K562 (cell line): ENCODE data around the gene IZUMO4. TPM values are rescaled to one million over a fixed set of nuclear protein-coding genes. Genes with fewer than 3 reads are reported as not detected.
"Not testable (repeated sequence)": the region's sequence is repeated elsewhere in the genome, so short reads cannot be mapped to it uniquely, and the experiment has no call there.

Source experiments
- ARNT ChIP-seq, 2 experiments: fragments of 450-650 bp; IDR thresholded peaks; 2 replicates each; pipeline ENCODE4 v1.6.1; 2016; ENCODE audit warnings: mild to moderate bottlenecking in 1 of 2
- CBFA2T2 ChIP-seq: fragments of 450-650 bp; conservative IDR thresholded peaks from 2 replicates; pipeline ENCODE4 v1.6.1; 2017; ENCODE audit warnings: mild to moderate bottlenecking
- CEBPB ChIP-seq: fragments of 450-650 bp; IDR thresholded peaks from 2 replicates; pipeline ENCODE4 v1.6.1; 2016; ENCODE audit warnings: missing genetic modification characterization, missing compliant biosample characterization
- ETV5 ChIP-seq: sonication (generic); formaldehyde crosslinking; IDR thresholded peaks from 2 replicates; pipeline ENCODE4 v1.4.0; 2020; ENCODE audit warnings: low read depth, mild to moderate bottlenecking, missing genetic modification reagents
- GATAD2A ChIP-seq: fragments of 450-650 bp; IDR thresholded peaks from 2 replicates; pipeline ENCODE4 v1.6.1; 2017
- JUND ChIP-seq, 2 experiments: IDR thresholded peaks; 2 replicates in 1 of 2; 3 replicates in 1 of 2; pipeline ENCODE4 v1.6.1; 2011; ENCODE audit warnings: borderline replicate concordance in 2 of 2, low read depth in 2 of 2, low read length in 2 of 2, improper control_type of control experiment in 1 of 2, missing biosample characterization in 1 of 2, missing genetic modification characterization in 1 of 2, missing genetic modification reagents in 1 of 2
- LEF1 ChIP-seq: fragments of 450-650 bp; IDR thresholded peaks from 2 replicates; pipeline ENCODE4 v1.6.1; 2016; ENCODE audit warnings: mild to moderate bottlenecking
- NFIC ChIP-seq: fragments of 450-650 bp; IDR thresholded peaks from 2 replicates; pipeline ENCODE4 v1.6.1; 2017; ENCODE audit warnings: mild to moderate bottlenecking, inconsistent platforms
- NONO ChIP-seq, 2 experiments: fragments of 200-400 bp in 1 of 2; fragments of 450-650 bp in 1 of 2; formaldehyde crosslinking in 1 of 2; IDR thresholded peaks; 2 replicates each; pipeline ENCODE4 v1.6.1; 2017; ENCODE audit warnings: low read depth in 2 of 2, mild to moderate bottlenecking in 2 of 2, moderate library complexity in 2 of 2, low read length in 1 of 2
- polyA plus RNA-seq, 8 experiments: library from polyadenylated mRNA; depleted of rRNA in 4 of 8; stranded (reverse) in 5 of 8; unstranded in 3 of 8; fragments of >200 nt; fragmentation: Nextera tagmentation in 2 of 8; fragmentation: Illumina TruSeq in 1 of 8; extraction: Ambion mirVana in 2 of 8; extraction: Trizol in 1 of 8; gene quantifications; 2 replicates each; pipeline versions ENCODE4 v1.2.1 to v1.2.3, GENCODE V29; 2011 to 2014; ENCODE audit warnings: inconsistent platforms in 1 of 8, missing spikeins in 1 of 8
- total RNA-seq, 7 experiments: library from RNA; depleted of rRNA in 6 of 7; stranded (reverse); fragments of >200 nt in 6 of 7; fragmentation: Illumina TruSeq in 2 of 7; extraction: Trizol in 2 of 7; gene quantifications; 2 replicates each; pipeline versions ENCODE4 v1.2.1 to v1.2.3, GENCODE V29; 2011 to 2021; ENCODE audit warnings: low replicate concordance in 1 of 7
- TF ChIP-seq, protein P1 (sequence below): fragments of 200-800 bp; sonication (Bioruptor generic); IDR thresholded peaks from 2 replicates; pipeline ENCODE4 v1.6.1; 2017; ENCODE audit warnings: missing genetic modification characterization, missing compliant biosample characterization
- TF ChIP-seq, protein P2 (sequence below), 2 experiments: fragments of 450-650 bp; IDR thresholded peaks; 2 replicates each; pipeline ENCODE4 v1.6.1; 2016; ENCODE audit warnings: mild to moderate bottlenecking in 2 of 2, borderline replicate concordance in 1 of 2, low read depth in 1 of 2, moderate library complexity in 1 of 2
- TF ChIP-seq, protein P3 (sequence below), 2 experiments: fragments of 250-450 bp in 1 of 2; fragments of 450-650 bp in 1 of 2; sonication (Bioruptor Pico) in 1 of 2; IDR thresholded peaks; 2 replicates each; pipeline versions ENCODE4 v1.6.1 to v1.8.0; 2016 to 2021; ENCODE audit warnings: mild to moderate bottlenecking in 2 of 2, moderate library complexity in 2 of 2, missing compliant biosample characterization in 1 of 2, missing genetic modification characterization in 1 of 2
- TF ChIP-seq, protein P4 (sequence below): fragments of 450-650 bp; IDR thresholded peaks from 2 replicates; pipeline ENCODE4 v1.6.1; 2016

IZUMO4 gene
- total and polyA plus RNA-seq, 9 of the 15 experiments (the other 6 are each of a cell fraction or from before 2014, with no cell fraction given): 0.07 to 3.9 (median 1.2) TPM

DNA sequence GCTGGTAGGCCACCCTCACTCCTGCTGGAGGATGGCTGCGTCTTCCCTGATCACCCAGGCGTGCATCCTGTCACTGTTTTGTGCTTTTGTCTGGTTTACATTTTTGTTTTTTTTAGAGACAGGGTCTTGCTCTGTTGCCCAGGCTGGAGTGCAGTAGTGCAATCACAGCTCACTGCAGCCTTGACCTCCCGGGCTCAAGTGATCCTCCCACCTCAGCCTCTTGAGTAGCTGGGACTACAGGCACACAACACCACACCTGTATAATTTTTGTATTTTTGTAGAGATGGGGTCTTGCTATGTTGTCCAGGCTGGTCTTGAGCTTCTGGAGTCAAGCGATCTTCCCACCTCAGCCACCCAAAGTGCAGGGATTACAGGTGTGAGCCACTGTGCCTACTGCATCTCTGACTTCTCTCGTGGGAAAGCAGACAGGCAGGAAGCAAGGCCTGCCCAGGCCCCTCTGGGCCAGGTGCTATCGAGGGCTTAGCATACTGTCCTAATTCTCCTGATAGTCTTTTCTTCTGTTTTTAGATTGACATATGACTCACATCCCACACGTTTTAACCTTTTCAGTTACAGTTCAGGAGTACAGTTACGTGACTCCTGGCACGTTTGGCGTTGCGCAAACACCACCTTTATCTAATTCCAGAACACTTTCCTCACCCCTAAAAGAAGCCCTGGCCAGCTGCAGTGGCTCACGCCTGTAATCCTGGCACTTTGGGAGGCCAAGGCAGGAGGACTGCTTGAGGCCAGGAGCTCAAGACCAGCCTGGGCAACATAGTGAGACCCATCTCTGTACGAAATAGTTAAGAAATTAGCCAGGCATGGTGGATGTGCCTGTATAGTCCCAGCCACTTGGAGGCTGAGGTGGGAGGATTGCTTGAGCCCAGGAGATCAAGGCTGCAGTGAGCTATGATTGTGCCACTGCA is 9.8 kb upstream of the IZUMO4 start (continued):
- TF ChIP-seq, protein P1, sequence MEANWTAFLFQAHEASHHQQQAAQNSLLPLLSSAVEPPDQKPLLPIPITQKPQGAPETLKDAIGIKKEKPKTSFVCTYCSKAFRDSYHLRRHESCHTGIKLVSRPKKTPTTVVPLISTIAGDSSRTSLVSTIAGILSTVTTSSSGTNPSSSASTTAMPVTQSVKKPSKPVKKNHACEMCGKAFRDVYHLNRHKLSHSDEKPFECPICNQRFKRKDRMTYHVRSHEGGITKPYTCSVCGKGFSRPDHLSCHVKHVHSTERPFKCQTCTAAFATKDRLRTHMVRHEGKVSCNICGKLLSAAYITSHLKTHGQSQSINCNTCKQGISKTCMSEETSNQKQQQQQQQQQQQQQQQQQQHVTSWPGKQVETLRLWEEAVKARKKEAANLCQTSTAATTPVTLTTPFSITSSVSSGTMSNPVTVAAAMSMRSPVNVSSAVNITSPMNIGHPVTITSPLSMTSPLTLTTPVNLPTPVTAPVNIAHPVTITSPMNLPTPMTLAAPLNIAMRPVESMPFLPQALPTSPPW (CRISPR knock-in tag): 0 out of 2 replicates have a peak, but pooled peaks have one; percentile 30
- TF ChIP-seq, protein P2, sequence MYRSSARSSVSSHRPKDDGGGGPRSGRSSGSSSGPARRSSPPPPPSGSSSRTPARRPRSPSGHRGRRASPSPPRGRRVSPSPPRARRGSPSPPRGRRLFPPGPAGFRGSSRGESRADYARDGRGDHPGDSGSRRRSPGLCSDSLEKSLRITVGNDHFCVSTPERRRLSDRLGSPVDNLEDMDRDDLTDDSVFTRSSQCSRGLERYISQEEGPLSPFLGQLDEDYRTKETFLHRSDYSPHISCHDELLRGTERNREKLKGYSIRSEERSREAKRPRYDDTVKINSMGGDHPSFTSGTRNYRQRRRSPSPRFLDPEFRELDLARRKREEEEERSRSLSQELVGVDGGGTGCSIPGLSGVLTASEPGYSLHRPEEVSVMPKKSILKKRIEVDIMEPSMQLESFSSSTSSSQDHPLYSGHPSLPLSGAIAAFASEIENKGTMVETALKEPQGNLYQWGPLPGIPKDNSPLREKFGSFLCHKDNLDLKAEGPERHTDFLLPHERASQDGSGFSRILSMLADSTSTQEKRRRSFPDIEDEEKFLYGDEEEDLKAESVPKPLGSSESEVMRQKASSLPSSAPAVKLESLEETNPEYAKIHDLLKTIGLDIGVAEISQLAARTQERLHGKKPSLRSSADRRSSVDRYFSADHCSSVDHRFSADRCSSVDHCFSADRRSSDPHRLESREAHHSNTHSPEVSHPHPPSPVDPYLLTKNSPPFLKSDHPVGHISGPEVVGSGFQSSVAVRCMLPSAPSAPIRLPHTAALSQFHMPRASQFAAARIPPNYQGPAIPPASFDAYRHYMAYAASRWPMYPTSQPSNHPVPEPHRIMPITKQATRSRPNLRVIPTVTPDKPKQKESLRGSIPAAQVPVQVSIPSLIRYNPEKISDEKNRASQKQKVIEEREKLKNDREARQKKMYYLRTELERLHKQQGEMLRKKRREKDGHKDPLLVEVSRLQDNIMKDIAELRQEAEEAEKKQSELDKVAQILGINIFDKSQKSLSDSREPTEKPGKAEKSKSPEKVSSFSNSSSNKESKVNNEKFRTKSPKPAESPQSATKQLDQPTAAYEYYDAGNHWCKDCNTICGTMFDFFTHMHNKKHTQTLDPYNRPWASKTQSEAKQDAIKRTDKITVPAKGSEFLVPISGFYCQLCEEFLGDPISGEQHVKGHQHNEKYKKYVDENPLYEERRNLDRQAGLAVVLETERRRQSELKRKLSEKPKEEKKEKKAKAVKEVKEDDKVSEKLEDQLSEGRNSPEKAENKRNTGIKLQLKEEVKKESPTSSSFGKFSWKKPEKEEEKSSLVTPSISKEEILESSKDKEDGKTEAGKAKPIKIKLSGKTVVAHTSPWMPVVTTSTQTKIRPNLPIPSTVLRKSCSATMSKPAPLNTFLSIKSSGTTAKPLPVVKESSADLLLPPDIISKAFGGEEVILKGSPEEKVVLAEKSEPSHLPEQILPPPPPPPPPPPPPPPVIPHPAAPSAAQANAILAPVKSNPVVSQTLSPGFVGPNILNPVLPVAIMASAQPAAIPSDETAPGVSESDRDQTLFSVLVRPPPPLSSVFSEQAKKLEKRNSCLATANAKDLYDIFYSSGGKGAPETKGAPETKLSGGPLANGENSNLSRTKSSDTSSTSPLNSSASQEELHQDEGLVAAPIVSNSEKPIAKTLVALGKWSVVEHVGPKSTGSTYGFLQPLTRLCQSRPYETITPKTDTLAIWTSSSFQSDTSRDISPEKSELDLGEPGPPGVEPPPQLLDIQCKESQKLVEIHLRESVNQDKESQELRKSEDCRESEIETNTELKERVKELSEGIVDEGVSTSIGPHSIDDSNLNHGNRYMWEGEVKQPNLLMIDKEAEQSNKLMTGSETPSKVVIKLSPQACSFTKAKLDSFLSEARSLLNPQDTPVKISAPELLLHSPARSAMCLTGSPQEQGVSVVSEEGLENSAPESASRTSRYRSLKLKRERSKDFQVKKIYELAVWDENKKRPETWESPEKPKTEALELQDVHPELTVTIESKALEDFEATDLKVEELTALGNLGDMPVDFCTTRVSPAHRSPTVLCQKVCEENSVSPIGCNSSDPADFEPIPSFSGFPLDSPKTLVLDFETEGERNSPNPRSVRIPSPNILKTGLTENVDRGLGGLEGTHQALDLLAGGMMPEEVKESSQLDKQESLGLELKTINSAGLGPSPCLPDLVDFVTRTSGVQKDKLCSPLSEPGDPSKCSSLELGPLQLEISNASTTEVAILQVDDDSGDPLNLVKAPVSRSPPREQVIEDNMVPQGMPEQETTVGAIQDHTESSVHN (IDR thresholded peaks at IDR 0.05; ENCODE audit: borderline replicate concordance in 1 of 2, low read depth in 1 of 2): 0 out of 4 replicates have a peak, but pooled peaks of 1 of the 2 experiments have one; percentile 38
- TF ChIP-seq GATAD2A (peak; percentile 87; the same call in 1 of the 2 replicates), NONO (IDR thresholded peaks at IDR 0.05; ENCODE audit: low read depth in 2 of 2, low read length in 1 of 2) (0 out of 4 replicates have a peak, but pooled peaks of 1 of the 2 experiments have one; percentile 18), LEF1 (peak; percentile 37; the same call in 1 of the 2 replicates), JUND (IDR thresholded peaks at IDR 0.05; ENCODE audit: borderline replicate concordance, low read depth, low read length) (peak; percentile 76), JUND (tag; IDR thresholded peaks at IDR 0.05; ENCODE audit: borderline replicate concordance, low read depth, low read length) (peak; percentile 71; the same call in 2 of the 3 replicates), NFIC (0 out of 2 replicates have a peak, but pooled peaks have one; percentile 12), ETV5 (0 out of 2 replicates have a peak, but pooled peaks have one; percentile 8), CEBPB (tag) (peak; percentile 99), ARNT (IDR thresholded peaks at IDR 0.05) (peak; percentile 77 to 81; a peak in 3 of 4 replicates), CBFA2T2 (peak; percentile 64)
- TF ChIP-seq, protein P3, sequence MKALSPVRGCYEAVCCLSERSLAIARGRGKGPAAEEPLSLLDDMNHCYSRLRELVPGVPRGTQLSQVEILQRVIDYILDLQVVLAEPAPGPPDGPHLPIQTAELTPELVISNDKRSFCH (CRISPR knock-in tag; IDR thresholded peaks at IDR 0.05): not testable (repeated sequence)
- TF ChIP-seq, protein P3 (tag; IDR thresholded peaks at IDR 0.05): peak; percentile 93
- TF ChIP-seq, protein P4, sequence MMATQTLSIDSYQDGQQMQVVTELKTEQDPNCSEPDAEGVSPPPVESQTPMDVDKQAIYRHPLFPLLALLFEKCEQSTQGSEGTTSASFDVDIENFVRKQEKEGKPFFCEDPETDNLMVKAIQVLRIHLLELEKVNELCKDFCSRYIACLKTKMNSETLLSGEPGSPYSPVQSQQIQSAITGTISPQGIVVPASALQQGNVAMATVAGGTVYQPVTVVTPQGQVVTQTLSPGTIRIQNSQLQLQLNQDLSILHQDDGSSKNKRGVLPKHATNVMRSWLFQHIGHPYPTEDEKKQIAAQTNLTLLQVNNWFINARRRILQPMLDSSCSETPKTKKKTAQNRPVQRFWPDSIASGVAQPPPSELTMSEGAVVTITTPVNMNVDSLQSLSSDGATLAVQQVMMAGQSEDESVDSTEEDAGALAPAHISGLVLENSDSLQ: peak; percentile 59
